Transverse colon (tissue), 4 donors: ENCODE data around the gene CIPC. TPM values are rescaled to one million over a fixed set of nuclear protein-coding genes. Genes with fewer than 3 reads are reported as not detected.

Experiments used
- DNase-seq: peaks from one replicate; pipeline ENCODE4 v3.0.0-alpha.2; 2019
- H3K27ac ChIP-seq, 4 donors: fragments of 200-600 bp; sonication (generic); 2 replicates each; pipeline ENCODE4 v1.5.1; 2016 to 2018; ENCODE audit warnings: inconsistent platforms in 4 of 4
- H3K27me3 ChIP-seq: fragments of 200-600 bp; sonication (generic); 2 replicates; pipeline ENCODE4 v1.5.1; 2017; ENCODE audit warnings: inconsistent platforms
- H3K36me3 ChIP-seq, 4 donors: fragments of 200-600 bp; sonication (generic); 2 replicates each; pipeline ENCODE4 v1.5.1; 2017 to 2019; ENCODE audit warnings: inconsistent platforms in 4 of 4
- H3K4me1 ChIP-seq, 4 donors: fragments of 200-600 bp; sonication (generic); 2 replicates each; pipeline ENCODE4 v1.5.1; 2017 to 2020; ENCODE audit warnings: inconsistent platforms in 4 of 4
- H3K4me3 ChIP-seq, 4 donors: fragments of 200-600 bp; sonication (generic); 1 replicate in 1 of 4; 2 replicates in 3 of 4; pipeline versions ENCODE4 v1.5.1 to v1.6.1; 2017 to 2019; ENCODE audit warnings: inconsistent platforms in 4 of 4
- H3K9me3 ChIP-seq, 2 donors: fragments of 200-600 bp; sonication (generic); 2 replicates each; pipeline ENCODE4 v1.5.1; 2017 to 2019; ENCODE audit warnings: inconsistent platforms in 2 of 2
- CTCF ChIP-seq, 5 experiments: fragments of 200-600 bp in 3 of 5; fragments of 450-650 bp in 2 of 5; sonication (generic) in 3 of 5; IDR thresholded peaks; 1 replicate in 2 of 5; 2 replicates in 3 of 5; pipeline ENCODE4 v1.5.1; 2016 to 2017; ENCODE audit warnings: antibody characterized with exemption in 5 of 5, inconsistent platforms in 3 of 5, mild to moderate bottlenecking in 2 of 5, moderate library complexity in 1 of 5
- EP300 ChIP-seq: sonication (generic); formaldehyde crosslinking; IDR thresholded peaks from one replicate; pipeline ENCODE4 v1.6.1; 2017; ENCODE audit warnings: antibody characterized with exemption, low read depth
- POLR2A ChIP-seq: fragments of 450-650 bp; IDR thresholded peaks from one replicate; pipeline ENCODE4 v1.6.1; 2016; ENCODE audit warnings: antibody characterized with exemption, mild to moderate bottlenecking, moderate library complexity
- POLR2AphosphoS5 ChIP-seq, 3 donors: sonication (generic); formaldehyde crosslinking; IDR thresholded peaks; one replicate each; pipeline ENCODE4 v1.6.1; 2016; ENCODE audit warnings: antibody characterized with exemption in 3 of 3
- WGBS, 2 donors: methylation state at CpG; one replicate each; pipeline ENCODE4 v1.1.5; 2018; ENCODE audit warnings: low coverage in 1 of 2; 5-methylcytosine and 5-hydroxymethylcytosine counted together
- in situ Hi-C, 4 donors: fragments of 200-750 bp; cut with MboI; loops; one replicate each; pipeline versions ENCODE4 v1.15.0 to v1.15.1; 2017; ENCODE audit warnings: low sequenced_read_pairs in 3 of 4, low pct_ligation_motif_present in 1 of 4, low pct_unique_long_range_greater_than_20kb in 1 of 4
- intact Hi-C: fragments of 100-400 bp; cut with DNase I; formaldehyde crosslinking; loops from one replicate; pipeline ENCODE4 v1.15.1; 2023; ENCODE audit warnings: low total_unique reads
- total RNA-seq, 4 donors: library from RNA; depleted of rRNA; stranded (reverse); fragments of >200 nt; gene quantifications; one replicate each; pipeline ENCODE4 v1.1.0, GENCODE V29; 2016

The CIPC gene
- total RNA-seq, 4 donors from 2014 or later: 30.8 to 97.1 (median 67.8) TPM

DNA sequence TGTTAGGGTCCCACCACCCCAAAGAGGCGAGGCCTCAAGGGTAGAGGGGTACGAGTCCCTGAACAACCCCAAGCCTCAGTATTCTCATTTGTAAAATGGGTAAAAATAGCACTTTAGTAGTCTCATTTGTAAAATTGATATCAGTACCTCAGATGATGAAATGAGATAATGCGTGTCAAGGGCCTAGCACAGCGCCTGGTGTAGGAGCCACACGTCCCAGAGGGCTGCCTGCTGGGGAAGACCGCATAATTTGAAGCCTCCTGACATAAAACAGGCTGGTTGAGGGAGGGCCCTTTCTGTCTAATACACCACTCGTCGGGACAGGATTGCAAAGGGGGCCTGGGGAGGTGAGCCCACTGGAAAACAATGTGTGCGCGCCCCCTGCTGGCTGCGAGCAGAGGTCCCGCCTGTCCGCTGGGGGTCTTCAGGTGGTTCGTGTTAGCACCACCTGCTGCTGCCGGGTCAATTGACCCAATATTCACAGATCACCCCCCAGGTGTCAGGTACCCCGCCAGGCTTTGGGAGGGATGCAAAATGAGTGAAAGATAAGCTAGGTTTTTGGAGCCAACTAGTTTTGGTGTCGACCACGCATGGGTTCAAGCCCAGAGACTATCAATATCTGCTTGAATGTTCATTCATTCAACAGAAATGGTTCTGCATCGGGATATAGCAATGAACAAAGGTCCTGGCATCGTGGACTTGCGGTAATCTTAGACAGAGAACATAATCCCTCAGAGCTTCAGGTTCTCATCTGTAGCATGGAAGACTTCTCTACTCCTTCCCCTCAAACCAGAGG lies 44.8 kb upstream of the CIPC start:
- DNase-seq: peak; percentile 73
- in situ Hi-C loops: no loop called here
- intact Hi-C loops: loop anchor here (5.0 kb wide), 1 partner anchor 141 kb away; no protein-coding TSS in a partner anchor
- H3K4me3 ChIP-seq: no peak overlapping the region
- H3K36me3 ChIP-seq: no peaks in the 10 kb centered on the region
- peak overlapping the region; percentile 64 to 77 (median 68) for H3K27ac ChIP-seq
- TF ChIP-seq CTCF (IDR thresholded peaks at IDR 0.05) (peak; percentile 88 to 98 (median 91)), POLR2A (no peak), EP300 (no peak), POLR2AphosphoS5 (IDR thresholded peaks at IDR 0.05) (peak in 1 of 3 donors; percentile 18)
- WGBS, 2 donors: 36 to 44% methylated on average over 14 to 21 of the region's 21 CpGs
- peaks cover 12 to 27% (median 16%) of the 10 kb centered on the region in 4 donors for H3K4me1 ChIP-seq
- peaks cover 0 to 3% of the 10 kb centered on the region in 2 donors for H3K9me3 ChIP-seq
- H3K27me3 ChIP-seq: no peaks in the 10 kb centered on the region

GRCh38 chr14:77055306-77055705 lies 42.8 kb upstream of the CIPC start:
- peaks cover 12 to 27% (median 16%) of the 10 kb centered on the region in 4 donors for H3K4me1 ChIP-seq
- no peak for DNase-seq
- peaks cover 0 to 3% of the 10 kb centered on the region in 2 donors for H3K9me3 ChIP-seq
- no peak overlapping the region for H3K4me3 ChIP-seq
- intact Hi-C loops: no loop called here
- no peak for TF ChIP-seq EP300
- TF ChIP-seq CTCF (IDR thresholded peaks at IDR 0.05): no peak
- no peak for TF ChIP-seq POLR2AphosphoS5 (IDR thresholded peaks at IDR 0.05)
- no peak for TF ChIP-seq POLR2A
- H3K27ac ChIP-seq: no peak overlapping the region
- no peaks in the 10 kb centered on the region for H3K36me3 ChIP-seq
- H3K27me3 ChIP-seq: no peaks in the 10 kb centered on the region
- WGBS, 2 donors: 86% methylated on average over 5 of the region's 5 CpGs; no CpG with 5 or more reads in 1 of the 2 donors
- in situ Hi-C loops: no loop called here

GRCh38 chr14:77055981-77056380 lies 42.1 kb upstream of the CIPC start:
- DNase-seq: no peak
- H3K27me3 ChIP-seq: no peaks in the 10 kb centered on the region
- 92% methylated on average over 3 of the region's 3 CpGs; no CpG with 5 or more reads in 1 of the 2 donors for WGBS, 2 donors
- in situ Hi-C loops (no loop called here), intact Hi-C loops (no loop called here)
- H3K4me1 ChIP-seq: peaks cover 11 to 21% (median 14%) of the 10 kb centered on the region in 4 donors
- H3K9me3 ChIP-seq: peaks cover 0 to 3% of the 10 kb centered on the region in 2 donors
- no peak overlapping the region for H3K27ac ChIP-seq
- H3K36me3 ChIP-seq: no peaks in the 10 kb centered on the region
- H3K4me3 ChIP-seq: no peak overlapping the region
- no peak for TF ChIP-seq POLR2A
- TF ChIP-seq EP300: no peak
- no peak for TF ChIP-seq POLR2AphosphoS5 (IDR thresholded peaks at IDR 0.05)
- no peak for TF ChIP-seq CTCF (IDR thresholded peaks at IDR 0.05)

DNA sequence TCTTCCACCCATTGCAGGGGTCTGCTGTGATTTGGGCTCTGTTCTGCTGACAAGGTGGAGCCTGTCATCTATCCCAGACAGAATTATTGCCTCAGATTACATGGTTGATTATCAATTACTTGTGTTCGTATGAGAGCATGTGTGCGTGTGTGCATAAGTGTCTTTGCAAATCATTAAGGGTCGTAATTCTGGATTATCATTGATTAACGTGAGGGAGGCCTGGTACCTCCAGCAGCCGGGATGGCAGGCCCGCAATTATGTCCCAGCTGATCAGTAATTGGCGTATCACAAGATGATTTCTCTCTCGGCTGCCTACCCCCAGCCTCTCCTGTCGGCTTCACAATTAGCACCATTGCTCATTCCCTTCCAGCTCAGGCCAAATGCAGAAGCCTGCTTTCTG lies 39.9 kb upstream of the CIPC start:
- no peaks in the 10 kb centered on the region for H3K36me3 ChIP-seq
- DNase-seq: no peak
- in situ Hi-C loops: no loop called here
- intact Hi-C loops: no loop called here
- H3K27me3 ChIP-seq: no peaks in the 10 kb centered on the region
- WGBS, 2 donors: 80% methylated on average over 9 of the region's 9 CpGs; no CpG with 5 or more reads in 1 of the 2 donors
- H3K9me3 ChIP-seq: peaks cover 0 to 3% of the 10 kb centered on the region in 2 donors
- no peak for TF ChIP-seq POLR2A
- no peak for TF ChIP-seq EP300
- no peak for TF ChIP-seq POLR2AphosphoS5 (IDR thresholded peaks at IDR 0.05)
- TF ChIP-seq CTCF (IDR thresholded peaks at IDR 0.05): no peak
- no peak overlapping the region for H3K4me3 ChIP-seq
- H3K27ac ChIP-seq: no peak overlapping the region
- peaks cover 0 to under 1% (median under 1%) of the 10 kb centered on the region in 4 donors for H3K4me1 ChIP-seq
